ENCODE results near the gene UBD. TPM values are rescaled to one million over a fixed set of nuclear protein-coding genes. Genes with fewer than 3 reads are reported as not detected.

UBD gene
- total and polyA plus RNA-seq, 12 donors = 0.17 to 2.3 (median 0.77) TPM; not detected in 5

GRCh38 chr6:29510202-29510601 lies 49.3 kb downstream of the UBD start:
- H3K27ac ChIP-seq = no peak overlapping the region
- H3K27me3 ChIP-seq = no peaks in the 10 kb centered on the region
- no peaks in the 10 kb centered on the region for H3K9me3 ChIP-seq (replicated peaks in 1 of 3)
- 41 to 64% (median 57%) methylated on average over 4 of the region's 4 CpGs for WGBS, 4 donors
- H3K4me3 ChIP-seq = no peak overlapping the region
- no peaks in the 10 kb centered on the region for H3K36me3 ChIP-seq (replicated peaks in 1 of 2)
- intact Hi-C loops (cut with DNase I) = no loop called here
- no peaks in the 10 kb centered on the region for H3K4me1 ChIP-seq (replicated peaks in 1 of 2)
- peak in 1 of 7 donors; percentile 43 for DNase-seq
- TF ChIP-seq CTCF (IDR thresholded peaks at IDR 0.05) (no peak), POLR2A (IDR thresholded peaks at IDR 0.05) (no peak)

- Histone ChIP-seq H3K27ac (no peak overlapping the region), H3K4me1 (replicated peaks in 1 of 2) (no peaks in the 10 kb centered on the region), H3K36me3 (replicated peaks in 1 of 2) (no peaks in the 10 kb centered on the region), H3K27me3 (no peaks in the 10 kb centered on the region), H3K4me3 (no peak overlapping the region), H3K9me3 (replicated peaks in 1 of 3) (no peaks in the 10 kb centered on the region)
- intact Hi-C loops (cut with DNase I) = no loop called here
- WGBS, 4 donors = 80 to 81% (median 81%) methylated on average over 7 to 9 of the region's 9 CpGs
- DNase-seq = peak in 1 of 7 donors; percentile 31
- TF ChIP-seq CTCF (IDR thresholded peaks at IDR 0.05) (no peak), POLR2A (IDR thresholded peaks at IDR 0.05) (no peak)
Observed at GRCh38 chr6:29509711-29510110, 49.8 kb downstream of the UBD start.

GRCh38 chr6:29509239-29509638 lies 50.3 kb downstream of the UBD start:
- intact Hi-C loops (cut with DNase I) = no loop called here
- no peaks in the 10 kb centered on the region for H3K4me1 ChIP-seq (replicated peaks in 1 of 2)
- H3K4me3 ChIP-seq = no peak overlapping the region
- H3K9me3 ChIP-seq (replicated peaks in 1 of 3) = no peaks in the 10 kb centered on the region
- no peaks in the 10 kb centered on the region for H3K36me3 ChIP-seq (replicated peaks in 1 of 2)
- TF ChIP-seq POLR2A (IDR thresholded peaks at IDR 0.05) = no peak
- no peak for TF ChIP-seq CTCF (IDR thresholded peaks at IDR 0.05)
- 69 to 81% (median 77%) methylated on average over 3 to 6 of the region's 6 CpGs for WGBS, 4 donors
- DNase-seq = peak in 1 of 7 donors; percentile 37
- H3K27me3 ChIP-seq = no peaks in the 10 kb centered on the region
- no peak overlapping the region for H3K27ac ChIP-seq

GRCh38 chr6:29507319-29507718 lies 52.2 kb downstream of the UBD start:
- intact Hi-C loops (cut with DNase I) = no loop called here

More at GRCh38 chr6:29507319-29507718, 52.2 kb downstream of the UBD start:
- WGBS, 4 donors = 75 to 91% (median 76%) methylated on average over 4 to 5 of the region's 5 CpGs
- Histone ChIP-seq H3K9me3 (replicated peaks in 1 of 3) (no peaks in the 10 kb centered on the region), H3K27me3 (no peaks in the 10 kb centered on the region), H3K27ac (no peak overlapping the region), H3K4me3 (no peak overlapping the region), H3K36me3 (replicated peaks in 1 of 2) (no peaks in the 10 kb centered on the region), H3K4me1 (replicated peaks in 1 of 2) (no peaks in the 10 kb centered on the region)
- TF ChIP-seq CTCF (IDR thresholded peaks at IDR 0.05) (no peak), POLR2A (IDR thresholded peaks at IDR 0.05) (no peak)
- DNase-seq = peak in 1 of 7 donors; percentile 15
